Measurements from ENCODE around the gene MGARP.

GRCh38 chr4:139241086-139241783 lies 38.8 kb downstream of the MGARP start:
- TF ChIP-seq CTCF (IDR thresholded peaks at IDR 0.05; ENCODE audit: insufficient read depth, low read depth, low read length) (no peak), EZH2 (IDR thresholded peaks at IDR 0.05; ENCODE audit: insufficient read depth, low read length) (no peak)
